GM21619 (cell line): ENCODE data around the gene KLF7.

ENCODE experiments used
- ATAC-seq: cut with Tn5 transposase; IDR thresholded peaks from one replicate; pipeline ENCODE4 v1.9.1; 2021; ENCODE audit not compliant: unreplicated experiment

Gene KLF7

DNA sequence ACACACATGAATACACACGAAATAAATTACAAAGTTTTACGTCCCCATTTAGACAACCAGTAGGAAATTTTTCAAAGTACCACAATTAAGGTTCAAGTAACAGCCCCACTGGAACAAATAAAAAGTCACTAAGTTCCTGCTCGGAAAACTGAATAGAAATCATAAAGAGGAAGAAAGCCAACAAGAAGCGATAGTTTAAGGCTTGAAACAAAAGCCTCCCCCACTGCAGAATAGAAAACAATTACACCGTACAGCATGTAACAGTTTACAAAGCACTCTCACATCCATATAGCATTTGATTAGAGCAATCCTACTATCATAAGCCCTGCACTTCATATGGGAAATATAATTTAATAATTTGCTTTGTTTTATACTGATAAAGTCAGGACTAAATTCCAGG lies 15.5 kb downstream of the KLF7 start:
- ATAC-seq: no peak

DNA sequence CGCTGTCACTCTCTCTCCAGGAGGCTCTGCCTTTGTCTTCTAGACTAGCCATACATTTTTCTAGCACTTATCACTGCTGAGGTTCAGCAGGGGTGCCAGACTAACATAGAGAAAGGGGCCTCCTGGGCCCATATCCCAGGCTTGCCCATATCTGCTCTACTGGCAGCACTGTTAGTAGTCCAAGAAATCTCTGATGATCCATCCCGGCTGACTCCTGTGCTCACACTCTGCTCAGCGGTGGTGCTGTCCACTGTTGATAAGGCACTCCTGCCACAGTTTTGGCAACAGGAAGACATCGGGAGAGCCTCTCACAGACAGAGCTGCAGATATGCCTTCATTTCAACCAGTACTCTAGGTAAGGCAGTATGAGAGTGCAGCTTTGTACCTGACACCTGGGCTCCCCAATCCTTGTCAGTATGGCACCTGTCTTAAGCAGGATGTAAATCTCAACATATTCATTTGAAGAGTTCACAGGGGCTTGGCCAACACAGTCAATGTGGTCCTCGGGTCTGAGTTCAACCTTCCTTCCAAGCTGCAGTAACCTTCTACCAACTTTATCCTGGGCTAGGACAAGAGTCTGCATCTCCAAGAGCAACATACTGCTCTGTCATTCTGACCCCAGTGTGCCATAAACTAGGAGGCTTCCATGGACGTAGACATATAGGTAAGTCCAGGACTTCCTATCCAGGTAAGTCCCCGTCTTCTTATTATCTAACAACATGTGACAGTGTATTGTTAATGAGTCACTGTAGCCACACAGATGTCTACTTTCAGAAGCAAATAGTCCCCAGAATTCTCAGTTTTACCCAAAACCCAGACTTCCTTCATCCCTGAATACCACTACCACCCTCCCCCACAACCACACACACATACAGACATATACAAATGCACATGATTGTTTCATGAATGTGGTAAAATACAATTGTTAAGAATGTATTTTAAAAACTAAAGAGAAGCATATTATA lies 16.2 kb downstream of the KLF7 start:
- ATAC-seq: peak; percentile 83

- ATAC-seq: no peak
Measured at GRCh38 chr2:207148020-207148419, 17.7 kb downstream of the KLF7 start.

DNA sequence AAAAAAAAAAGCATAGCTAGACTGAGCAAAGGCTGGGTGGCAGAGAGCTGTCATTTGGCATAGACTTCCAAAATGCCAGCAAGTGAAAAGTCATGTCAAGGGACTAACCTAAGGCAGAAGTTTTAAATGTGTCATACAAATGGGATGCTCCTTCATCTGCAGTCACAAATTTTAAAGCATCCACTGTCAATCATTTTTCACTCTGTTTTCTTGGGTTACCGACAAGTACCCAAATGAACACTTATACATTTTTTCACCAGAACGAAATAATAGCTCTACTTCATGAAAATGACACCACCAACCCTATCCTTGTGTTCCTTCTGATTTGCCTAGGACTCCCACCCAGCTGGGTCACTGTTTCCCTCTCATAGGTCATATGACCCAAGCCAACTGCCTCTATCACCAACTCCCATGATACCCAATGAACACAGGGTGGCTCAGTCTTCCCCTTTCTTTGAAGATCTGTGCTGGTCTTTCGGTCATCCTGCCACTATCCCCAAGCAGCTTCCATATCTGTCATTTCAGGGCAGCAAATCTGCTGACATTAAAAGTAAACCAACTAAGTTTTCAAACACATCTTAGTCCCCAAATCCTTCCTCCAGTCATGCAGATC lies 21.5 kb downstream of the KLF7 start:
- ATAC-seq: no peak

DNA sequence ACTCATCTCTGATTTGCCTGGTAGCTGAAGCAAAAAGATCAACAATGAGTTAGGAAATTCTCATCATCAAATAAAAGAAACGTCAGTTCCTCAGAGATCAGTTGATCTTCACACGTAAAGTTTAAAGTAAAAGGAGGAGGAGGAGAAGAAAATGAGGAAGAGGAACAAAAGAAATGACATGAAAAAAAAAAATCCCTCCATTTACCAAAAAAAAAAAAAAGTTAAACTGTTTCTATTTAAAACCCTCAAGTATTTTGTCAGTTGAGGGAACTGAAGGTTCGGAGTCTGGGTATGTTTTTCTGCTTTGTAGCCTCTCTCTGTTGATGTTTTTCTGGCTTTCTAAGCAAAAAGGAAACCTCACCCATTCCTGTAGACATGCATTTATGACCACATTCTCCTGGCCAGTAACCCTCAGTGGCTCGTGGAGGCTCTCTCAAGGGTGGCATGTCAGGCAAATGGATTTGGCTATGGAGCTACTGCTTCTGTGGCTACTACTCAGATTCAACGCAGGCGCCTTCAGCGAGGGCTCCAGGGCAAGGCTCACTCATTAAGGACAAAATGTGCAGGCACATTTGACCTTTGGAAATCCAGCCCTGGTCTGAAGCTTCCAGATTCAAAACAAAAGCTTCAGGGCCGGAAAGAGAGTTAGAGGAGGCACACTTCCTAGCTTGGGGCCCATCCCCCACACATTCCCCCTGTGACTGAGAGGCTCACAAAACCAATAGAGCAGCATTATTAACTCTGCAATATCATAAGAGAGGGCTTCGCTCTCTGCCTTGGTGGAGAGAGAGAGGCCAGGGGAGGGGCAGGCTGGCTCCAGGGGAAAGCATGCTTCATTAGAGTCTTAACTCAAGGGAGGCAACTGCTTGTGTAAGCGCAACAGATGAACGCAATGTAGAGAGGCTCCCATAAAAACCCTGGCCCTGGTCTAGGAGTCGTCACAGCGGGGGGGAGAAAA lies 22.3 kb downstream of the KLF7 start:
- ATAC-seq: peak; percentile 60

DNA sequence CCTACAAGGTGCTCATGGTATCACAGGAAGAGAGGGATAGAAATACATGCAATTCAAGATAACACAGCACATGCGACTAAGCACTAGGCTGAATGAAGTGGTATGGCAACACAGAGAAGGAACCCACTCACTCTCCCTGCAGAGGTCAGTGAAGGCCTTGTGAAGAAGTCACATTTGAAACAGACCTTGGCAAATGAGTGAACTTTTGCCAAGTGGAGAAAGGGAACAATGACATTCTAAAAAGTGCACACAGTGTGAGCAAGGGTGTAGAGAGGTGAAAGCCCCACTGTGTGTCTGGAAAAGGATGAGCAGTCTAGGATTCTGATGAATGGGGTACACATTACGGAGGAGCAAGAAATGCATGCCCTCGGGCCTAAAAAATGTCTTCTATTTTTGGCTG lies 23.3 kb downstream of the KLF7 start:
- peak; percentile 49 for ATAC-seq

- no peak for ATAC-seq
Measured at GRCh38 chr2:207141386-207141785, 24.4 kb downstream of the KLF7 start.

DNA sequence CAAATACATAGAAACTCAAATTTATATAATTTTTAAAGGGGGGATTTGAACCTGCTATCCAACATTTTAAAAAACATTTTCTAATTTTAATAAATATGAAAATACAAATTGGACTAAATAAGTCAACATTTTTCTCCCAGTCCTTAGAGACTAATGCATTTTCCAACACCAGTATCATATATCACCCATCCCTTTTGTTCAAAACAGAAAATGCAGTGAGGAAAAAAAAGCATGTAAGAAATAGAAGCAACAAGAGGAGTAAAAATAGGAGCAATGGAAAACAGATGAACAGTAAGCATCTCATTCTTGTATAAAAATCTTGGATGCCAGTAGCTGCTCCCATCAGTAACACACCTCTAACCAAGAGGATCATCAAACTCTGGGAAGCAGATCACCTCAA lies 25.5 kb downstream of the KLF7 start:
- ATAC-seq: no peak

- no peak for ATAC-seq
Measured at GRCh38 chr2:207139552-207139951, 26.2 kb downstream of the KLF7 start.

GRCh38 chr2:207138627-207139297 lies 27.0 kb downstream of the KLF7 start:
- no peak for ATAC-seq

- ATAC-seq: no peak
Measured at GRCh38 chr2:207137596-207138337, 28.0 kb downstream of the KLF7 start.

GRCh38 chr2:207136874-207137273 lies 28.9 kb downstream of the KLF7 start:
- ATAC-seq: no peak

- ATAC-seq: no peak
Measured at GRCh38 chr2:207135801-207136457, 29.8 kb downstream of the KLF7 start.

DNA sequence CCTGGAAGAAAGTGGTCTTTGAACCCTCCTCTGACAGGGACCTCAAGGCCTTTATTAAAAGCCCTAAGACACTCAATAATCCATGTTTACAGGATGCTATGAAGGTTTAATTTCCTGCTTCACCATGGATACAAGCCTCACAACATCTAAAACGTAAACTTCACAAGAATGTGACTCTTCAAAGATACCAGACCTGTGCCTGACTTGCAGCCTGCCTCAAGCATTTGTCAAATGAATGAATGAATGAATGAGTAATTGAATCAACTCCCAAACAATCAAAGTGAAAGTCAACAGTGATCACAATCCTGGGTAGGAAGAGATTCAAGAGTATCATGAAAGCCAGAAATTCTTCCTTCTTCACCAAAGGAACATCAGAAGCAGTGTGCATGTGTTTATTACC lies 30.4 kb downstream of the KLF7 start:
- no peak for ATAC-seq

GRCh38 chr2:207133820-207134519 lies 31.8 kb downstream of the KLF7 start:
- no peak for ATAC-seq

DNA sequence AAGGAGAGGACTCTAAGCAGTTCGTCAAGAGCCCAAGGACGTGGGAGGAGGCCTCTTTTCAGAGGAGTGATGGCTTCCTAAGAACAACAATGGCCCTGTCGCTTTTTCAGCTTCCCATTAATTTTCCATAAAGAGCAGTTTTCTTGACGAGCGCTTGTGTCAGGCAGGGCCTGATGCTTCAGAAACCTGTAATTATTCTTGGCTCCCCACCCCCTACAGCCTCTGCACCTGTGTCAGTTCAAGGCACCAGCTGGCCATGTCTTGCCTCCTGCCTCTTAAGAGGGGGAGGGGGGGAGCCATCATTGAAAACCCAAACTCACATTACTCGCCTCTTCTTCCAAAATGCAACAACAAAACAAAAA lies 32.3 kb downstream of the KLF7 start:
- ATAC-seq: no peak

GRCh38 chr2:207132019-207132418 lies 33.7 kb downstream of the KLF7 start:
- ATAC-seq: no peak

DNA sequence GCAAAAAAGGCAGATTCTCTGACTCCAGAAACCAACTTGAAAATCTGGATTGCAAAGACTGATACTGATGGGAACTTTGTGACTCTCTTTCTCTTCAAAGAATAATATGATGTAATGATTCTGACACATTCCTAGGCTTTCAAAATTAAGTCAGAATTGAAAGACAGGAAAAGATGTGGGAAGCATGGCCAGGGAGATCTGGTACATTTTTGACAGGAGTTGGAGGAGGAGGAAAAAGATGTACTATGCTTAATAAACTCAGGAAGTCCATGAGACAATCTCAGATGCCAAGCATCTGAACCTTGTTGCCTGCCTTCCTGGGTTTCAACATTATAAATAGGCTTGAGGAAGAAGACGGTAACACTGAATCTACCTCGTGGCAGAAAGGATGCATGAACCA lies 34.2 kb downstream of the KLF7 start:
- ATAC-seq: no peak

GRCh38 chr2:207130958-207131521 lies 34.7 kb downstream of the KLF7 start:
- ATAC-seq: no peak
